Measurements from ENCODE around the gene VWC2L.

VWC2L gene

GRCh38 chr2:214560176-214560575 lies 149.3 kb downstream of the VWC2L start:
- WGBS, 2 experiments (ENCODE audit: insufficient coverage in 2 of 2): no CpG with 5 or more reads among the region's 4 CpGs
- Histone ChIP-seq H3K9me3 (ENCODE audit: control insufficient read depth, low read length) (no peaks in the 10 kb centered on the region), H3K36me3 (ENCODE audit: control insufficient read depth, insufficient read depth, low read length) (no peaks in the 10 kb centered on the region), H3K4me3 (ENCODE audit: extremely low read depth, insufficient read depth, low read length, poor library complexity, severe bottlenecking) (no peak overlapping the region), H3K4me1 (ENCODE audit: control insufficient read depth, insufficient read depth, low read length, poor library complexity, severe bottlenecking) (no peaks in the 10 kb centered on the region), H3K27ac (ENCODE audit: low read depth, low read length, severe bottlenecking) (no peak overlapping the region)

- H3K9me3 ChIP-seq (ENCODE audit: control insufficient read depth, low read length): no peaks in the 10 kb centered on the region
- no peak overlapping the region for H3K4me3 ChIP-seq (ENCODE audit: extremely low read depth, insufficient read depth, low read length, poor library complexity, severe bottlenecking)
- H3K36me3 ChIP-seq (ENCODE audit: control insufficient read depth, insufficient read depth, low read length): no peaks in the 10 kb centered on the region
- no peaks in the 10 kb centered on the region for H3K4me1 ChIP-seq (ENCODE audit: control insufficient read depth, insufficient read depth, low read length, poor library complexity, severe bottlenecking)
- no peak overlapping the region for H3K27ac ChIP-seq (ENCODE audit: low read depth, low read length, severe bottlenecking)
- 50 to 100% methylated on average over 1 of the region's 1 CpG for WGBS, 2 experiments (ENCODE audit: insufficient coverage in 2 of 2)
Measured at GRCh38 chr2:214560618-214561190, 149.8 kb downstream of the VWC2L start.

- WGBS, 2 experiments (ENCODE audit: insufficient coverage in 2 of 2): 80% methylated on average over 1 of the region's 1 CpG
- H3K9me3 ChIP-seq (ENCODE audit: control insufficient read depth, low read length): no peaks in the 10 kb centered on the region
- H3K27ac ChIP-seq (ENCODE audit: low read depth, low read length, severe bottlenecking): no peak overlapping the region
- no peaks in the 10 kb centered on the region for H3K4me1 ChIP-seq (ENCODE audit: control insufficient read depth, insufficient read depth, low read length, poor library complexity, severe bottlenecking)
- H3K36me3 ChIP-seq (ENCODE audit: control insufficient read depth, insufficient read depth, low read length): no peaks in the 10 kb centered on the region
- H3K4me3 ChIP-seq (ENCODE audit: extremely low read depth, insufficient read depth, low read length, poor library complexity, severe bottlenecking): no peak overlapping the region
Measured at GRCh38 chr2:214565246-214565645, 154.4 kb downstream of the VWC2L start.

- no peaks in the 10 kb centered on the region for H3K4me1 ChIP-seq (ENCODE audit: control insufficient read depth, insufficient read depth, low read length, poor library complexity, severe bottlenecking)
- H3K36me3 ChIP-seq (ENCODE audit: control insufficient read depth, insufficient read depth, low read length): no peaks in the 10 kb centered on the region
- no peak overlapping the region for H3K4me3 ChIP-seq (ENCODE audit: extremely low read depth, insufficient read depth, low read length, poor library complexity, severe bottlenecking)
- WGBS, 2 experiments (ENCODE audit: insufficient coverage in 2 of 2): no CpG with 5 or more reads among the region's 1 CpG
- no peaks in the 10 kb centered on the region for H3K9me3 ChIP-seq (ENCODE audit: control insufficient read depth, low read length)
- no peak overlapping the region for H3K27ac ChIP-seq (ENCODE audit: low read depth, low read length, severe bottlenecking)
Measured at GRCh38 chr2:214566457-214566856, 155.6 kb downstream of the VWC2L start.

DNA sequence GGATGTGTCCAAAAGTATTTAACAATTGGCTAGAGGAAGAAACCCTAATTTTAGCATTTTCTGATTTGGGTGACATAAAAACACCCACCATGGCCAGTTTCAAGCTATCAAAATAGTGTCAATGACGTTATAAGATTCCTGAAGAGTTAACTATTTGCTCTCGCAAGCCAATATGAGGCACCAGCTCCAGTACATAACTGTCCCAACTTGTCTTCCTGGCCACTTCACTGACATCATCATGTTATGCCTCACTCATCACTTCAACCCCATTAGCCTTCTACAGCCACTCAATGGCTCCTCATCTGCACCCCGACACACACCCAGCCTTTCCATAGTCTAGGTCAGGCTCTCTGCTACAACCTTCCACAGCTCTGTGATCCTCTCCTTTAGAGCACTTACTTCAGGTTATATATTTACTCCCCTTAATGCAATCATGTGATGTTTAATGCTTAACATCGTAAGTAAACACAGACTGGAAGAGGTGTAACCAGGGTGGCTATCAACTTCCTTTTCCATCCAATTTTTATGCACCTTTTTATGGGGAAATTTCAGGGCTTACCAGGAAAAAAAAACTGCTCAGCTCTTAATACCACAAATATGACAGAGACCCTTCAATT lies 158.7 kb downstream of the VWC2L start:
- no peak overlapping the region for H3K27ac ChIP-seq (ENCODE audit: low read depth, low read length, severe bottlenecking)

DNA sequence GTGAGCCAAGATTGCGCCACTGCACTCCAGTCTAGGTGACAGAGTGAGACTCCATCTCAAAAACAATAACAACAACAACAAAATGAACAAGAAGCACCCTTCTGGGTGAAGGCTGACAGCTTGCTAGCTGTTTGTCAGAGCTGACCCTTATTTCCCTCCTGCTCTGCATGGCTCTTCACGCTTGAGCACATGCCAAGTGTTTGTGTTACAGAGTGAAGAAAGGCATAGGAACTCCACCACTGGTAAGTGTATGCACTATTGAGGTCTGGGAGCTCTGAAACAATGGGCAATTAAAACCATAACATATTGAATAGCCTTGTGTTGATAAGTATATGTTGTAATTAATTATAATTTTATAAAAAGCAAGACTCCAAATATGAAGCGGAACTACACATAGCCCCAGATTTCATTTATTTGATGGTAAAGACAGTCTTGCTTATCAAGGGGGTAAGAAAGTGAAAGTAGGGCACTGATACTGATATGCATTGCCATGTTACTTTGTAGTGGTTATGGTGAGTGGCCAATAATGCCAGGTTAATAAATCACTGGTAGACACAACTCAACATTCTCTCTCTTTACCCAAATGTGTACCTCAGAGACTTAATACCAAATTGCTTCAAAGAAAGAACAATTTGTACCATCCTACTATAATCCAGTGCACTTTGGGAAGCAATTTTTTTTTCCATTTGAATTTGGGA lies 163.4 kb downstream of the VWC2L start:
- Histone ChIP-seq H3K4me1 (ENCODE audit: control insufficient read depth, insufficient read depth, low read length, poor library complexity, severe bottlenecking) (peaks cover 8% of the 10 kb centered on the region), H3K36me3 (ENCODE audit: control insufficient read depth, insufficient read depth, low read length) (no peaks in the 10 kb centered on the region), H3K27ac (ENCODE audit: low read depth, low read length, severe bottlenecking) (no peak overlapping the region), H3K4me3 (ENCODE audit: extremely low read depth, insufficient read depth, low read length, poor library complexity, severe bottlenecking) (no peak overlapping the region), H3K9me3 (ENCODE audit: control insufficient read depth, low read length) (no peaks in the 10 kb centered on the region)
- WGBS, 2 experiments (ENCODE audit: insufficient coverage in 2 of 2): 83 to 100% methylated on average over 1 of the region's 3 CpGs

More for the DNA sequence above, 158.7 kb downstream of the VWC2L start:
- H3K36me3 ChIP-seq (ENCODE audit: control insufficient read depth, insufficient read depth, low read length): no peaks in the 10 kb centered on the region
- no peaks in the 10 kb centered on the region for H3K4me1 ChIP-seq (ENCODE audit: control insufficient read depth, insufficient read depth, low read length, poor library complexity, severe bottlenecking)
- 100% methylated on average over 2 to 3 of the region's 4 CpGs for WGBS, 2 experiments (ENCODE audit: insufficient coverage in 2 of 2)
- no peak overlapping the region for H3K4me3 ChIP-seq (ENCODE audit: extremely low read depth, insufficient read depth, low read length, poor library complexity, severe bottlenecking)
- H3K9me3 ChIP-seq (ENCODE audit: control insufficient read depth, low read length): no peaks in the 10 kb centered on the region

- Histone ChIP-seq H3K27ac (ENCODE audit: low read depth, low read length, severe bottlenecking) (no peak overlapping the region), H3K4me3 (ENCODE audit: extremely low read depth, insufficient read depth, low read length, poor library complexity, severe bottlenecking) (no peak overlapping the region), H3K36me3 (ENCODE audit: control insufficient read depth, insufficient read depth, low read length) (no peaks in the 10 kb centered on the region), H3K9me3 (ENCODE audit: control insufficient read depth, low read length) (no peaks in the 10 kb centered on the region), H3K4me1 (ENCODE audit: control insufficient read depth, insufficient read depth, low read length, poor library complexity, severe bottlenecking) (peaks cover 8% of the 10 kb centered on the region)
- 74 to 100% methylated on average over 2 to 3 of the region's 6 CpGs for WGBS, 2 experiments (ENCODE audit: insufficient coverage in 2 of 2)
Measured at GRCh38 chr2:214575030-214575429, 164.2 kb downstream of the VWC2L start.

DNA sequence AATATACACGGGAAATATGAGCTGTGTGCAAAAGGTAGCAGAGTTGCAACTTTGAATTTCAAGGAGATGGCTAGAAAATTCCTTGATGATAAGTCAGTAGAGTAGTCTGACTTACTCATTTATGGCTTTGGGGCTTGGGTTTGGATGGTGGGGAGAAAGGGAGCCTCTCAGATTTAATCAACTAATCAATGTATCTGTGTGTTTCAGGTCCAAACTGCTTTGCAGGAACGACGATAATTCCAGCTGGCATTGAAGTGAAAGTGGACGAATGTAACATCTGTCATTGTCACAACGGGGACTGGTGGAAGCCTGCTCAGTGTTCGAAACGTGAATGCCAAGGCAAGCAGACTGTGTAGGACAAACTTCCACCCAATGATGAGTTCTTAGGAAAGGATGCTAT lies 164.6 kb downstream of the VWC2L start:
- peaks cover 8% of the 10 kb centered on the region for H3K4me1 ChIP-seq (ENCODE audit: control insufficient read depth, insufficient read depth, low read length, poor library complexity, severe bottlenecking)
- 90 to 95% methylated on average over 5 to 6 of the region's 7 CpGs for WGBS, 2 experiments (ENCODE audit: insufficient coverage in 2 of 2)

DNA sequence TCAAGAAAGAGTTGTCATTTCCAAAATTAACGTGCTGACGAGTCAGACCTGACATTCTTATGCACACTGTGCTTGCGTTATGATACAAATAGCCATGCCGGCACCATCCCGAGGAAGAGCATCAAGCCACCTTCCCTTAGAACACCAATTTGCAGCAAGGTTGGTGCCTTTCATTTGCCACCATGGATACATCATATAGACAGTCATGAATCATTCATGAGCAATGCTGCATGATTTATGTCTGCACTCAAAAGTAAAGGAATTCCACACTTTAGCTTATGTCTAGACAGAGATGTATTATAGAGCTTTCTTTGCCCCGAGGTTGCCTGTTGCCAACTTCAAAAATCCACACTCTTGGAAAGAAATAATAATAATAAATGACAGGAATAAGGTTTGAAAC lies 166.9 kb downstream of the VWC2L start:
- peak overlapping the region; percentile 83 for H3K27ac ChIP-seq (ENCODE audit: low read depth, low read length, severe bottlenecking)
- WGBS, 2 experiments (ENCODE audit: insufficient coverage in 2 of 2): 89 to 95% methylated on average over 5 of the region's 6 CpGs

More for the DNA sequence above, 164.6 kb downstream of the VWC2L start:
- Histone ChIP-seq H3K27ac (ENCODE audit: low read depth, low read length, severe bottlenecking) (no peak overlapping the region), H3K4me3 (ENCODE audit: extremely low read depth, insufficient read depth, low read length, poor library complexity, severe bottlenecking) (no peak overlapping the region), H3K9me3 (ENCODE audit: control insufficient read depth, low read length) (no peaks in the 10 kb centered on the region), H3K36me3 (ENCODE audit: control insufficient read depth, insufficient read depth, low read length) (no peaks in the 10 kb centered on the region)

DNA sequence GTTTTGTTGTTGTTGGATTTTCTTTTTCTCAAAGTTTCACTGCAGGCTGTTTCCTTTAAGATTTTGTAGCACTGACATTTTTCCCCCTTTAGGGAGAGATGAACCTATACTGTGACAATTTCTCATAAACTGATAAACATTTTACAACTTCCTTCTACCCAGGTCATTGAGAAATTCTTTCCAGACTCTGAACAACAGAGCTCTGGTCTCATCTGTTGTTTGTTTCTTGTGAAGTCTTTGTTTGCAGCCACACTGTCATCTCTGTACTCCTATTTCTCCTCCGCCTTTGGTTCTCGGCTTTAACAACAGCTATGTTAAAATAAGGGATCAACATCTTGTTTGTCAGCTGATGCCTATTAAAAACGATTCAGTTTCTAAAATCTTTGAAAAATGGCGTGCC lies 167.6 kb downstream of the VWC2L start:
- Histone ChIP-seq H3K4me3 (ENCODE audit: extremely low read depth, insufficient read depth, low read length, poor library complexity, severe bottlenecking) (no peak overlapping the region), H3K27ac (ENCODE audit: low read depth, low read length, severe bottlenecking) (peak overlapping the region; percentile 83), H3K9me3 (ENCODE audit: control insufficient read depth, low read length) (no peaks in the 10 kb centered on the region), H3K36me3 (ENCODE audit: control insufficient read depth, insufficient read depth, low read length) (no peaks in the 10 kb centered on the region), H3K4me1 (ENCODE audit: control insufficient read depth, insufficient read depth, low read length, poor library complexity, severe bottlenecking) (peaks cover 8% of the 10 kb centered on the region)
- WGBS, 2 experiments (ENCODE audit: insufficient coverage in 2 of 2): 75% methylated on average over 2 of the region's 4 CpGs; no CpG with 5 or more reads in 1 of the 2 experiments

More for the DNA sequence above, 166.9 kb downstream of the VWC2L start:
- Histone ChIP-seq H3K4me3 (ENCODE audit: extremely low read depth, insufficient read depth, low read length, poor library complexity, severe bottlenecking) (no peak overlapping the region), H3K4me1 (ENCODE audit: control insufficient read depth, insufficient read depth, low read length, poor library complexity, severe bottlenecking) (peaks cover 8% of the 10 kb centered on the region), H3K36me3 (ENCODE audit: control insufficient read depth, insufficient read depth, low read length) (no peaks in the 10 kb centered on the region), H3K9me3 (ENCODE audit: control insufficient read depth, low read length) (no peaks in the 10 kb centered on the region)

GRCh38 chr2:214579035-214579434 lies 168.2 kb downstream of the VWC2L start:
- peaks cover 8% of the 10 kb centered on the region for H3K4me1 ChIP-seq (ENCODE audit: control insufficient read depth, insufficient read depth, low read length, poor library complexity, severe bottlenecking)
- WGBS, 2 experiments (ENCODE audit: insufficient coverage in 2 of 2): 100% methylated on average over 1 of the region's 6 CpGs; no CpG with 5 or more reads in 1 of the 2 experiments
- H3K36me3 ChIP-seq (ENCODE audit: control insufficient read depth, insufficient read depth, low read length): no peaks in the 10 kb centered on the region
- no peak overlapping the region for H3K27ac ChIP-seq (ENCODE audit: low read depth, low read length, severe bottlenecking)
- no peaks in the 10 kb centered on the region for H3K9me3 ChIP-seq (ENCODE audit: control insufficient read depth, low read length)
- H3K4me3 ChIP-seq (ENCODE audit: extremely low read depth, insufficient read depth, low read length, poor library complexity, severe bottlenecking): no peak overlapping the region

Measured in mesodermal cell (in vitro differentiated cells).